Caco-2 (cell line): ENCODE measurements around the gene RHCG. TPM values are rescaled to one million over a fixed set of nuclear protein-coding genes. Genes with fewer than 3 reads are reported as not detected.

ENCODE experiments used
- BruUV-seq: library from RNA; stranded (reverse); fragments of 400-500 nt; replicated peaks from 2 replicates; lab custom pipeline; 2021; lab: Mats Ljungman, UMichigan
- CTCF ChIA-PET: fragments of 300-600 bp; sonication (Branson Sonifier 250); formaldehyde crosslinking; loops from one replicate; lab custom pipeline; 2022; ENCODE audit warnings: antibody characterized with exemption; lab: Charles Lee
- POLR2A ChIA-PET: fragments of 300-600 bp; sonication (Branson Sonifier 250); formaldehyde crosslinking; loops from one replicate; lab custom pipeline; 2022; ENCODE audit warnings: antibody characterized with exemption; lab: Charles Lee
- DNase-seq, 2 experiments: peaks; one replicate each; pipeline versions ENCODE4 v3.0.0 to v3.0.0-alpha.2; 2020 to 2022
- H3K27me3 ChIP-seq: replicated peaks from 2 replicates; pipeline ENCODE4 v1.6.0; 2011; ENCODE audit warnings: low read length; ENCODE audit not compliant: control insufficient read depth, insufficient read depth
- H3K36me3 ChIP-seq: 2 replicates; pipeline ENCODE4 v1.5.1; 2011; ENCODE audit warnings: low read length; ENCODE audit not compliant: control insufficient read depth, insufficient read depth
- H3K4me1 ChIP-seq: fragments of 250-450 bp; sonication (Bioruptor Pico); 2 replicates; pipeline ENCODE4 v1.5.1; 2020; ENCODE audit warnings: mild to moderate bottlenecking
- H3K4me3 ChIP-seq: 2 replicates; pipeline ENCODE4 v1.5.1; 2011; ENCODE audit warnings: low read depth, mild to moderate bottlenecking, control low read depth, low read length
- H3K9me3 ChIP-seq: fragments of 250-450 bp; sonication (Bioruptor Pico); 2 replicates; pipeline ENCODE4 v1.5.1; 2020; ENCODE audit warnings: mild to moderate bottlenecking, moderate library complexity
- H3K27ac Mint-ChIP-seq: one replicate; pipeline ENCODE4 v1.8.0; 2022; ENCODE audit warnings: mixed read lengths; ENCODE audit not compliant: unreplicated experiment
- H3K27me3 Mint-ChIP-seq: one replicate; pipeline ENCODE4 v1.8.0; 2022; ENCODE audit warnings: mixed read lengths; ENCODE audit not compliant: insufficient read depth, unreplicated experiment
- H3K36me3 Mint-ChIP-seq: one replicate; pipeline ENCODE4 v1.8.0; 2022; ENCODE audit warnings: mild to moderate bottlenecking, mixed read lengths; ENCODE audit not compliant: insufficient read depth, unreplicated experiment
- H3K4me1 Mint-ChIP-seq: one replicate; pipeline ENCODE4 v1.8.0; 2022; ENCODE audit warnings: low read depth, mixed read lengths; ENCODE audit not compliant: unreplicated experiment
- H3K4me3 Mint-ChIP-seq: one replicate; pipeline ENCODE4 v1.8.0; 2022; ENCODE audit warnings: mild to moderate bottlenecking, moderate library complexity, mixed read lengths; ENCODE audit not compliant: unreplicated experiment
- H3K9me3 Mint-ChIP-seq: one replicate; pipeline ENCODE4 v1.8.0; 2022; ENCODE audit warnings: mixed read lengths; ENCODE audit not compliant: unreplicated experiment
- intact Hi-C: fragments of 100-400 bp; cut with micrococcal nuclease; formaldehyde crosslinking; loops from one replicate; pipeline ENCODE4 v1.10.0; 2022; ENCODE audit not compliant: unreplicated experiment
- total RNA-seq: library from RNA; stranded (reverse); gene quantifications from 2 replicates; pipeline ENCODE4 v1.2.3, GENCODE V29; 2022
- TF ChIP-seq, protein P1 (sequence below), 2 experiments: fragments of 200-600 bp in 1 of 2; IDR thresholded peaks; 1 replicate in 1 of 2; 2 replicates in 1 of 2; pipeline versions ENCODE4 v1.5.1 to v1.8.0; 2011 to 2022; ENCODE audit warnings: antibody characterized with exemption in 1 of 2, control low read depth in 1 of 2, inconsistent platforms in 1 of 2, low read depth in 1 of 2, low read length in 1 of 2, mild to moderate bottlenecking in 1 of 2, moderate library complexity in 1 of 2; ENCODE audit not compliant: insufficient read depth in 1 of 2, severe bottlenecking in 1 of 2, unreplicated experiment in 1 of 2

Gene RHCG
- total RNA-seq, 1 experiment from 2014 or later, result not detected

DNA sequence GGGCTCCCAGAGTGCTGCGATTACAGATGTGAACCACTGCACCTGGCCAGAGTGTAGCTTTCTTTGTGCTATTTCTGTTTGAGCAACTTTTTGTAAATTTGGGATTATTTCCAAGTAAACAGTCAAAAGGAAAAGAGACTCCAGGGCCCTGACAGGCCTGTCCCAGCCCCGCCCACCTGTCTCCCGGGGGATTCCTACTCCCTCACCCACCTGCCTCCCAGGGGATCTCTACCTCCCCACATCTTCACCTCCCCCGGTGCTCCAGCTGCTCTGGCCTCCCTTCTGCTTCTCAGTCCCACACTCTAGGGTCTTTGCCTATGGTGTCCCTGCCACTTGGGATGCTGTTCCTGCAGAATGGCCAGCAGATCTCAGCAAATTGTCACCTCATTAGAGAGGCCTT is 7.0 kb downstream of the RHCG start:
- H3K9me3 ChIP-seq, result no peaks in the 10 kb centered on the region
- H3K4me3 ChIP-seq, result no peak overlapping the region
- Mint-ChIP-seq H3K27me3 (peaks cover 15% of the 10 kb centered on the region), H3K4me3 (no peak overlapping the region), H3K27ac (no peak overlapping the region), H3K36me3 (no peaks in the 10 kb centered on the region), H3K4me1 (no peaks in the 10 kb centered on the region), H3K9me3 (no peaks in the 10 kb centered on the region)
- H3K36me3 ChIP-seq, result no peaks in the 10 kb centered on the region
- TF ChIP-seq, protein P1, sequence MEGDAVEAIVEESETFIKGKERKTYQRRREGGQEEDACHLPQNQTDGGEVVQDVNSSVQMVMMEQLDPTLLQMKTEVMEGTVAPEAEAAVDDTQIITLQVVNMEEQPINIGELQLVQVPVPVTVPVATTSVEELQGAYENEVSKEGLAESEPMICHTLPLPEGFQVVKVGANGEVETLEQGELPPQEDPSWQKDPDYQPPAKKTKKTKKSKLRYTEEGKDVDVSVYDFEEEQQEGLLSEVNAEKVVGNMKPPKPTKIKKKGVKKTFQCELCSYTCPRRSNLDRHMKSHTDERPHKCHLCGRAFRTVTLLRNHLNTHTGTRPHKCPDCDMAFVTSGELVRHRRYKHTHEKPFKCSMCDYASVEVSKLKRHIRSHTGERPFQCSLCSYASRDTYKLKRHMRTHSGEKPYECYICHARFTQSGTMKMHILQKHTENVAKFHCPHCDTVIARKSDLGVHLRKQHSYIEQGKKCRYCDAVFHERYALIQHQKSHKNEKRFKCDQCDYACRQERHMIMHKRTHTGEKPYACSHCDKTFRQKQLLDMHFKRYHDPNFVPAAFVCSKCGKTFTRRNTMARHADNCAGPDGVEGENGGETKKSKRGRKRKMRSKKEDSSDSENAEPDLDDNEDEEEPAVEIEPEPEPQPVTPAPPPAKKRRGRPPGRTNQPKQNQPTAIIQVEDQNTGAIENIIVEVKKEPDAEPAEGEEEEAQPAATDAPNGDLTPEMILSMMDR (IDR thresholded peaks at IDR 0.05; ENCODE audit: insufficient read depth in 1 of 2, low read depth in 1 of 2, low read length in 1 of 2, severe bottlenecking in 1 of 2, unreplicated experiment in 1 of 2), result no peak
- 0 out of 2 replicates have a peak, but pooled peaks cover 1% of the 10 kb centered on the region for H3K27me3 ChIP-seq
- no TSS peak for BruUV-seq
- intact Hi-C loops, result no loop called here
- no peaks in the 10 kb centered on the region for H3K4me1 ChIP-seq
- DNase-seq, result no peak
- POLR2A ChIA-PET, result no interaction called here
- CTCF ChIA-PET, result interaction anchor here (0.6 to 1.3 kb wide), 2 partner anchors 47 to 154 kb away, joined by 3 read pairs; no protein-coding TSS in a partner anchor

DNA sequence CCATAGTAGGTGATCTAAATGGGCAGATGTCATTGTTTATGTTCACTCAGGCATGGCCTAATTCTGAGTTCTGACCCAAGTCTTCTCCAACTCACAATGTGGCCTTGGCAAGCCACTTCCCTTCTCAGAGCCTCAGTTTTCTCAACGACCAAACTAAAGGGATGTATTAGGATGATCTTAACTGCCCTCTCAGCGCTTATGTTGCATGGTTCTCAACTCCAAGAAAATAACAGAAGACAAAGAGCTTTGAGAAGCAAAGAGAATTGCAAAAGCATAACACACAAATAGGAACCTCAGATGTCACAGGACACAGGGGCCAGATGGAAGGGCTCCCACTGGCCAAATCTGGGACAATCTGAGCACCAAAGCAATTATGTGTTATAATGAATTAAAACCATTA is 8.6 kb downstream of the RHCG start:
- H3K4me1 ChIP-seq, result no peaks in the 10 kb centered on the region
- intact Hi-C loops, result no loop called here
- no TSS peak for BruUV-seq
- no peak overlapping the region for H3K4me3 ChIP-seq
- 0 out of 2 replicates have a peak, but pooled peaks cover 1% of the 10 kb centered on the region for H3K27me3 ChIP-seq
- Mint-ChIP-seq H3K27me3 (peaks cover 15% of the 10 kb centered on the region), H3K27ac (no peak overlapping the region), H3K36me3 (no peaks in the 10 kb centered on the region), H3K4me3 (no peak overlapping the region), H3K4me1 (no peaks in the 10 kb centered on the region), H3K9me3 (no peaks in the 10 kb centered on the region)
- DNase-seq, result no peak
- ChIA-PET POLR2A (no interaction called here), CTCF (interaction anchor here (1.0 to 1.1 kb wide), 2 partner anchors 8 to 129 kb away, joined by 3 to 4 read pairs; no protein-coding TSS in a partner anchor)
- TF ChIP-seq, protein P1 (IDR thresholded peaks at IDR 0.05; ENCODE audit: insufficient read depth in 1 of 2, low read depth in 1 of 2, low read length in 1 of 2, severe bottlenecking in 1 of 2, unreplicated experiment in 1 of 2), result no peak
- no peaks in the 10 kb centered on the region for H3K36me3 ChIP-seq
- H3K9me3 ChIP-seq, result no peaks in the 10 kb centered on the region

DNA sequence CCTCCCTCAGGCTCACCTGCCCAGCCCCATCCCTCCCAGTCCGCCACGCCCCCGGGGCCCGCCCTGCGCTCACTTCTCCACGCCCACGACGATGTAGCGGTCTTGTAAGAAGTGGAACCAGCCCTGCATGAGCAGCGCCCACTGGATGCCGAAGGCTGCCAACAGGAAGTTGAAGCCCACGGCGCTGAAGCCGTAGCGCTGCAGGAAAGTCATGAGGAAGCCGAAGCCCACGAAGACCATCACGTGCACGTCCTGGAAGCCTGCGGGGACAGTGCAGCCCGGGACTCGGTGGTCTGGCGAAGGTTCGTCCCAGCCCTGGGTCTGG is 9.7 kb downstream of the RHCG start:
- peak; percentile 40 to 64 for DNase-seq
- Mint-ChIP-seq H3K9me3 (no peaks in the 10 kb centered on the region), H3K4me3 (peak overlapping the region; percentile 7), H3K27ac (no peak overlapping the region), H3K36me3 (no peaks in the 10 kb centered on the region), H3K4me1 (no peaks in the 10 kb centered on the region), H3K27me3 (peaks cover 15% of the 10 kb centered on the region)
- no peak overlapping the region for H3K4me3 ChIP-seq
- POLR2A ChIA-PET, result no interaction called here
- intact Hi-C loops, result no loop called here
- H3K9me3 ChIP-seq, result no peaks in the 10 kb centered on the region
- CTCF ChIA-PET, result no interaction called here
- no peaks in the 10 kb centered on the region for H3K4me1 ChIP-seq
- no TSS peak for BruUV-seq
- TF ChIP-seq, protein P1 (IDR thresholded peaks at IDR 0.05; ENCODE audit: insufficient read depth in 1 of 2, low read depth in 1 of 2, low read length in 1 of 2, severe bottlenecking in 1 of 2, unreplicated experiment in 1 of 2), result no peak
- H3K36me3 ChIP-seq, result no peaks in the 10 kb centered on the region
- 0 out of 2 replicates have a peak, but pooled peaks cover 1% of the 10 kb centered on the region for H3K27me3 ChIP-seq
